Measurements from ENCODE around the gene PRICKLE2. TPM values are rescaled to one million over a fixed set of nuclear protein-coding genes. Genes with fewer than 3 reads are reported as not detected.

The PRICKLE2 gene
- polyA plus RNA-seq, 1 donor (not counting 4 experiments of a cell fraction or from before 2014, with no cell fraction given), result 7.8 TPM

GRCh38 chr3:64207289-64208080, 17.8 kb downstream of the PRICKLE2 start:
- Histone ChIP-seq H3K4me1 (ENCODE audit: control insufficient read depth, extremely low read depth, insufficient read depth, low read length) (peaks cover 18% of the 10 kb centered on the region), H3K9ac (ENCODE audit: control insufficient read depth, extremely low read depth, insufficient read depth, low read length) (no peak overlapping the region), H3K27ac (ENCODE audit: control insufficient read depth, insufficient read depth, low read length) (no peak overlapping the region), H4K20me1 (ENCODE audit: control insufficient read depth, extremely low read depth, insufficient read depth, low read length) (peaks cover 3% of the 10 kb centered on the region), H3K9me3 (ENCODE audit: control insufficient read depth, low read depth, low read length) (no peaks in the 10 kb centered on the region), H3K9me1 (ENCODE audit: control insufficient read depth, extremely low read depth, insufficient read depth, low read length) (no peaks in the 10 kb centered on the region), H3K4me3 (ENCODE audit: control insufficient read depth in 2 of 3, extremely low read depth in 1 of 3, insufficient read depth in 2 of 3, low read depth in 1 of 3, low read length in 3 of 3) (no peak overlapping the region), H3K4me2 (ENCODE audit: control insufficient read depth, extremely low read depth, insufficient read depth, low read depth, low read length) (no peak overlapping the region), H3K27me3 (ENCODE audit: control insufficient read depth, extremely low read depth, insufficient read depth, low read length) (no peaks in the 10 kb centered on the region), H3K79me2 (ENCODE audit: control insufficient read depth, insufficient read depth, low read length) (peaks cover 17% of the 10 kb centered on the region), H2AFZ (ENCODE audit: control insufficient read depth, low read length) (no peak overlapping the region), H3K36me3 (ENCODE audit: control insufficient read depth in 2 of 2, extremely low read depth in 1 of 2, insufficient read depth in 2 of 2, low read length in 2 of 2) (no peaks in the 10 kb centered on the region)
- dilution Hi-C loops (cut with MboI; ENCODE audit: extremely low pct_ligation_motif_present, low sequenced_read_pairs), result no loop called here
- DNase-seq (ENCODE audit: low read depth, low spot score) (no peak), FAIRE-seq (no peak)
- no peak for TF ChIP-seq EZH2 (IDR thresholded peaks at IDR 0.05; ENCODE audit: low read length)
- TF ChIP-seq, protein P1, sequence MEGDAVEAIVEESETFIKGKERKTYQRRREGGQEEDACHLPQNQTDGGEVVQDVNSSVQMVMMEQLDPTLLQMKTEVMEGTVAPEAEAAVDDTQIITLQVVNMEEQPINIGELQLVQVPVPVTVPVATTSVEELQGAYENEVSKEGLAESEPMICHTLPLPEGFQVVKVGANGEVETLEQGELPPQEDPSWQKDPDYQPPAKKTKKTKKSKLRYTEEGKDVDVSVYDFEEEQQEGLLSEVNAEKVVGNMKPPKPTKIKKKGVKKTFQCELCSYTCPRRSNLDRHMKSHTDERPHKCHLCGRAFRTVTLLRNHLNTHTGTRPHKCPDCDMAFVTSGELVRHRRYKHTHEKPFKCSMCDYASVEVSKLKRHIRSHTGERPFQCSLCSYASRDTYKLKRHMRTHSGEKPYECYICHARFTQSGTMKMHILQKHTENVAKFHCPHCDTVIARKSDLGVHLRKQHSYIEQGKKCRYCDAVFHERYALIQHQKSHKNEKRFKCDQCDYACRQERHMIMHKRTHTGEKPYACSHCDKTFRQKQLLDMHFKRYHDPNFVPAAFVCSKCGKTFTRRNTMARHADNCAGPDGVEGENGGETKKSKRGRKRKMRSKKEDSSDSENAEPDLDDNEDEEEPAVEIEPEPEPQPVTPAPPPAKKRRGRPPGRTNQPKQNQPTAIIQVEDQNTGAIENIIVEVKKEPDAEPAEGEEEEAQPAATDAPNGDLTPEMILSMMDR (optimal IDR thresholded peaks at IDR 0.05 in 1 of 3, IDR thresholded peaks at IDR 0.05 in 1 of 3, conservative IDR thresholded peaks at IDR 0.05 in 1 of 3; ENCODE audit: extremely low read depth in 1 of 3, insufficient read depth in 2 of 3, low read length in 3 of 3), result no peak

DNA sequence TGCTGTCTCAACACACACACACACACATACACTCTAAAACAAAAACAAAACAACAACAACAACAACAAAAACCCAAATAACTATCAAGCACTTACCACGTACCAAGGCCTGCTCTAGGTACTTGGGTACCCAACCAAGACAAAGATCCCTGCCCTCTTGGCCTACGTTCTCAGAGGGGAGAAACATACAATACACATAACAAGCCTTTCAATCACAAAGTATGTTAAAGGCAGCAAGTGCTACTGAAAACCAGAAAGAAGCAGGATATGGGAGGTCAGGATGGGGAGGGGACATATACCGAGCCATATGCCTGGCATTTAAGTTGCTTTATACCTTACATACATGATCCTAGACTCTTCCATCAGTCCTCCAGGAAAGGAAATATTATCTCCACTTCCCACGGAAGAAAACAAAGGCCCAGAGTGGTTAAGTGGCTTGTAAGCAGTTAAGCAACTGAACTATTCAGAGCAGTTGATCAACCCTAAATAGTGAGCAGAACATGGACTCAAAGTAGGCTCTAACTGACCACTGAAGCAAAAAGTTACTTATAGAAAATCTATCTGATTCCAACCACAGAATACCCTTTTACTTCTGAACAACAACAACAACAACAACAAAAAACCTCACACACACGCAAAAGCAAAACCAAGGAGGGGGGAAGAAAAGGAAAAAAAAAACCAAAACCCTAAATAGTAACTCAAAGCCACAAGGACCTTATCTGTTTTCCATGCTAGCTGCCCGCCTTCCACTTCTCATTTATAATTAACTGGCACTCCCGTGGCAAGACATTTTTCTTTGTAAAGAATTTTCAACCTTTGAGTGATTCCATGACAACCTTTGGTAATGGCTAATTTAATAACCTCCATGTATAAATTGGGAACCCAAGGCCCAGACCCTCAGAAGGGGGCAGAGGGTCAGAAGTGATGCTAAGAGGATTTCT, 21.0 kb downstream of the PRICKLE2 start:
- H3K4me2 ChIP-seq (ENCODE audit: control insufficient read depth, extremely low read depth, insufficient read depth, low read depth, low read length), result no peak overlapping the region
- no peak overlapping the region for H3K4me3 ChIP-seq (ENCODE audit: control insufficient read depth in 2 of 3, extremely low read depth in 1 of 3, insufficient read depth in 2 of 3, low read depth in 1 of 3, low read length in 3 of 3)
- no peaks in the 10 kb centered on the region for H3K36me3 ChIP-seq (ENCODE audit: control insufficient read depth in 2 of 2, extremely low read depth in 1 of 2, insufficient read depth in 2 of 2, low read length in 2 of 2)
- H3K9me1 ChIP-seq (ENCODE audit: control insufficient read depth, extremely low read depth, insufficient read depth, low read length), result no peaks in the 10 kb centered on the region
- DNase-seq (ENCODE audit: low read depth, low spot score), result no peak
- no peaks in the 10 kb centered on the region for H3K9me3 ChIP-seq (ENCODE audit: control insufficient read depth, low read depth, low read length)
- dilution Hi-C loops (cut with MboI; ENCODE audit: extremely low pct_ligation_motif_present, low sequenced_read_pairs), result no loop called here
- no peaks in the 10 kb centered on the region for H3K27me3 ChIP-seq (ENCODE audit: control insufficient read depth, extremely low read depth, insufficient read depth, low read length)
- H3K79me2 ChIP-seq (ENCODE audit: control insufficient read depth, insufficient read depth, low read length), result peaks cover 17% of the 10 kb centered on the region
- H2AFZ ChIP-seq (ENCODE audit: control insufficient read depth, low read length), result no peak overlapping the region
- FAIRE-seq, result peak; percentile 60
- H3K4me1 ChIP-seq (ENCODE audit: control insufficient read depth, extremely low read depth, insufficient read depth, low read length), result peaks cover 15% of the 10 kb centered on the region
- H3K27ac ChIP-seq (ENCODE audit: control insufficient read depth, insufficient read depth, low read length), result no peak overlapping the region
- H3K9ac ChIP-seq (ENCODE audit: control insufficient read depth, extremely low read depth, insufficient read depth, low read length), result no peak overlapping the region
- H4K20me1 ChIP-seq (ENCODE audit: control insufficient read depth, extremely low read depth, insufficient read depth, low read length), result peaks cover 3% of the 10 kb centered on the region
- TF ChIP-seq, protein P1 (optimal IDR thresholded peaks at IDR 0.05 in 1 of 3, IDR thresholded peaks at IDR 0.05 in 1 of 3, conservative IDR thresholded peaks at IDR 0.05 in 1 of 3; ENCODE audit: extremely low read depth in 1 of 3, insufficient read depth in 2 of 3, low read length in 3 of 3), result no peak
- no peak for TF ChIP-seq EZH2 (IDR thresholded peaks at IDR 0.05; ENCODE audit: low read length)
